C4-2B (cell line): Measurements from ENCODE around the gene RRBP1.

Experiments used
- ZFX ChIP-seq: fragments of 450-650 bp; IDR thresholded peaks from 2 replicates; pipeline ENCODE4 v1.6.1; 2017
- TF ChIP-seq, protein P1 (sequence below): fragments of 450-650 bp; conservative IDR thresholded peaks from 2 replicates; pipeline ENCODE4 v1.5.1; 2017; ENCODE audit warnings: mild to moderate bottlenecking

DNA sequence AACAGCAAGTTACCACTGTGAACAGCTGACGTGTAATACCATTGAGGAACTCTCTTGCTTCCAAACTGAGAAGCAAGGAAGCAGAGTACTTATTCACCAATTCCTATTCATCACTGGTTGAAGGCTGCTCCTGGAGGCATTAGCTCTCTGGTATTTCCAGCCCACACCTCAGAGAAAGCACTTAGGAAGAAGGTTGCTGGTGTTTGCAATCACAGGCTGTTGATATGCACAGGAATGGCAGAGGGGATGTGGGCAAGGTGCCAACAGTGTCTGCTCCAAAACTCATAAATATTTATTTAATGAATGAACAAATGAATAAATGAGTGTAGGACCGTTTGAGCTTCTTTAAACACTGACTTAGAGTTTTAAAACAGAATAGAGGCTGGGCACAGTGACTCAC, 6.9 kb upstream of the RRBP1 start:
- TF ChIP-seq, protein P1, sequence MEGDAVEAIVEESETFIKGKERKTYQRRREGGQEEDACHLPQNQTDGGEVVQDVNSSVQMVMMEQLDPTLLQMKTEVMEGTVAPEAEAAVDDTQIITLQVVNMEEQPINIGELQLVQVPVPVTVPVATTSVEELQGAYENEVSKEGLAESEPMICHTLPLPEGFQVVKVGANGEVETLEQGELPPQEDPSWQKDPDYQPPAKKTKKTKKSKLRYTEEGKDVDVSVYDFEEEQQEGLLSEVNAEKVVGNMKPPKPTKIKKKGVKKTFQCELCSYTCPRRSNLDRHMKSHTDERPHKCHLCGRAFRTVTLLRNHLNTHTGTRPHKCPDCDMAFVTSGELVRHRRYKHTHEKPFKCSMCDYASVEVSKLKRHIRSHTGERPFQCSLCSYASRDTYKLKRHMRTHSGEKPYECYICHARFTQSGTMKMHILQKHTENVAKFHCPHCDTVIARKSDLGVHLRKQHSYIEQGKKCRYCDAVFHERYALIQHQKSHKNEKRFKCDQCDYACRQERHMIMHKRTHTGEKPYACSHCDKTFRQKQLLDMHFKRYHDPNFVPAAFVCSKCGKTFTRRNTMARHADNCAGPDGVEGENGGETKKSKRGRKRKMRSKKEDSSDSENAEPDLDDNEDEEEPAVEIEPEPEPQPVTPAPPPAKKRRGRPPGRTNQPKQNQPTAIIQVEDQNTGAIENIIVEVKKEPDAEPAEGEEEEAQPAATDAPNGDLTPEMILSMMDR = no peak
- no peak for TF ChIP-seq ZFX
